Activated T-cell treated with anti-CD3 and anti-CD28 coated beads for 1 hour (primary cell): Measurements from ENCODE around the gene RB1.
"Not testable (repeated sequence)": the region's sequence is repeated elsewhere in the genome, so short reads cannot be mapped to it uniquely, and the experiment has no call there.

ENCODE experiments used
- DNase-seq: peaks from one replicate; pipeline ENCODE4 v3.0.0-alpha.2; 2020; ENCODE audit warnings: low read depth

Gene RB1

GRCh38 chr13:48410199-48410598 is 106.6 kb downstream of the RB1 start:
- DNase-seq: no peak

GRCh38 chr13:48411147-48411794 is 107.7 kb downstream of the RB1 start:
- no peak for DNase-seq

- DNase-seq: no peak
Measured at GRCh38 chr13:48411841-48412531, 108.4 kb downstream of the RB1 start.

- no peak for DNase-seq
Measured at GRCh38 chr13:48412881-48413351, 109.4 kb downstream of the RB1 start, which contains the start of gene LPAR6. Gene LPAR6 (minus strand): TSS chr13:48413113. CDS start chr13:48412423, 690 bp downstream.

GRCh38 chr13:48414501-48414900 is 111.0 kb downstream of the RB1 start:
- no peak for DNase-seq

GRCh38 chr13:48415516-48415915 is 112.0 kb downstream of the RB1 start:
- no peak for DNase-seq

GRCh38 chr13:48422003-48422402 is 118.5 kb downstream of the RB1 start:
- not testable (repeated sequence) for DNase-seq

GRCh38 chr13:48424212-48424611 is 120.7 kb downstream of the RB1 start:
- DNase-seq: no peak

GRCh38 chr13:48426052-48426451 is 122.5 kb downstream of the RB1 start:
- no peak for DNase-seq

GRCh38 chr13:48426755-48427298 is 123.3 kb downstream of the RB1 start:
- not testable (repeated sequence) for DNase-seq

GRCh38 chr13:48429036-48429435 is 125.5 kb downstream of the RB1 start:
- no peak for DNase-seq

GRCh38 chr13:48429886-48430285 is 126.3 kb downstream of the RB1 start:
- no peak for DNase-seq

GRCh38 chr13:48431431-48431830 is 127.9 kb downstream of the RB1 start:
- no peak for DNase-seq

GRCh38 chr13:48431987-48432615 is 128.6 kb downstream of the RB1 start:
- DNase-seq: no peak

- DNase-seq: no peak
Measured at GRCh38 chr13:48434200-48434599, 130.6 kb downstream of the RB1 start.

GRCh38 chr13:48436661-48437288 is 133.2 kb downstream of the RB1 start:
- DNase-seq: no peak

- DNase-seq: no peak
Measured at GRCh38 chr13:48437371-48437770, 133.8 kb downstream of the RB1 start.

GRCh38 chr13:48443442-48444208 is 140.1 kb downstream of the RB1 start:
- DNase-seq: no peak

GRCh38 chr13:48446464-48446863 is 142.9 kb downstream of the RB1 start:
- DNase-seq: no peak

GRCh38 chr13:48448285-48448958 is 144.9 kb downstream of the RB1 start:
- no peak for DNase-seq
